Stimulated activated CD8-positive, alpha-beta memory T cell treated with anti-CD3 and anti-CD28 coated beads, Interleukin-12 subunit alpha, Interleukin-12 subunit beta, amount 100 ng/mL, for 4 hours (primary cell): ENCODE measurements around the gene PRKAA2.

Source experiments
- DNase-seq: peaks from one replicate; pipeline ENCODE4 v3.0.0-alpha.2; 2020; ENCODE audit warnings: low read depth

Gene PRKAA2

DNA sequence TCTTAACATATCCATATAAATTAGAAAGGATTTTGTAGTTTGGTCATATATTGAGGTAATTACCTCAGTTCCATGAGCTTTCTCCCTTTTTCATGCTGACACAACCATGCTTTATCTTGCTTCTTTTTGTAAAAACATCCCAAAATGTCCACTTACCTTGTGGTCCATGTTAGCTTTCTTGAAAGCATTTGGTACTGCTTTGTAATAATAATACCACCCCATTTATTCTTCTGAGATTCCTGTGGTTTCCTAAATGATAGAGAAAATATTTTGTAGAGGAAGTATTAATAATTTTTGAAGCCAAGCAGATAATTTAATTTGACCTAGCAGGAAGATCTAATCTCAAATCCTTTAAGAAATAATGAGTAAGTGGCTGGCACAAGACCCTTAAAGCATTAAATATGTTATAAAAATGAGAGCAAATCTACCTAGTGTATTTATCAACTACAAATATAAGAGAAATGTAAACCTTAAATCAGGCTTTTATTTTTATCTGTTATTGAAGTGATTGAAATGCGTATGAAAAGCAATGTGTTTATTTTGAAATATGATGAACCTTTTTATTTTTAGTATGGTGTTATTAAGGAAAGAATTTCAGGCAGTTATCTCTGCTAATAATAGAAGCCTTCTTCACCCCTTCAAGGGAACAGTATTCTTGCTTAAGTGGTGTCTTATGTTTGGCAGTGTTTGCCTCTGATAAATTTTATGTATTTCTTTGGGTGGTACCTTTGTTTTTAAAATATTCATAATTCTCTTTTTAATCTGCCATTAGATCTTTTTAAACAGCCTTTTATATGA lies 9.2 kb downstream of the PRKAA2 start:
- no peak for DNase-seq

DNA sequence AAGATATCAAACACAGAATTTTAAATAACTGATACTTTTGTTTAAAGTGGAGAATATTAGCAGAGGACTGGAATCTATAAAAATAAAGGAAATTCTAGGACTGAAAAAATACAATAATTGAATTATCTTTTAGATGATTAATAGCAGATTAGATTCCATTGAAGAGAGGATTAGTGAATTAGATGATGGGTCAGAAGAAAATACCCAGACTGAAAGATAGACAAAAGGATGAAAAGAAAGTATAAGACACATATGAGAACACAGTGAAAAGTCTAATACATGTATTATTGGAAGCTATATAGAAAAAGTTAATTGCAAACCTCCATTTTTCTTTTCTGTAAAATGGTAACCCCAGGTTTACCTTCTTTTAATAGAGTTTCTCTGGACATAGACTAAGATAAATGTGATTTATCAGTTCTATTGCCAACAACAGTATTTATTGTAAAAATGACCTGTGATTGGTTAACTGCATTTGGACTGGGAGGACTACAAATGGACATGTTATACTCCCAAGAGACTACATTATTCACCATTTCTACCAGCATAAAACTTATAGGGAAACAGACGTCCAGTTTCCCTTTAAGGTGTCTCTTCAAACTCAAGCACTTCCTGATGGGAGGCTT lies 11.0 kb downstream of the PRKAA2 start:
- DNase-seq = no peak

DNA sequence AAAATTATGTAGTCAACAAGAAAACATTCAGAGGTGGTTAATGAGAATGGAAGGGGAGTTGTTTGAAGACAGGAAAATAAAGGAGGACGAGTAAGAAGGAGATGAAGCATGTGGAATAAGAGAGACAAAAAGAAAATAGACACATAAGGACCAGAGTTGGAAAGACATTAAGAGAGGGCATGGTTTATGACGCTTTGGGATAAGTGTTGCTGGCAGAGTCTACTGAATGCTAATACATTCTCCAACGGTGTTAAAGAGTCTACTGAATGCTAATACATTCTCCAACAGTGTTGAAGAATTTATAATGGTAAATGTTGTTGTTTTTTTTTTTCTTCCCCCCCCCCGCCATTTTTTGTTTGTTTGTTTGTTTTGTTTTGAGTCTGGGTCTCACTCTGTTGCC lies 13.1 kb downstream of the PRKAA2 start:
- no peak for DNase-seq

DNA sequence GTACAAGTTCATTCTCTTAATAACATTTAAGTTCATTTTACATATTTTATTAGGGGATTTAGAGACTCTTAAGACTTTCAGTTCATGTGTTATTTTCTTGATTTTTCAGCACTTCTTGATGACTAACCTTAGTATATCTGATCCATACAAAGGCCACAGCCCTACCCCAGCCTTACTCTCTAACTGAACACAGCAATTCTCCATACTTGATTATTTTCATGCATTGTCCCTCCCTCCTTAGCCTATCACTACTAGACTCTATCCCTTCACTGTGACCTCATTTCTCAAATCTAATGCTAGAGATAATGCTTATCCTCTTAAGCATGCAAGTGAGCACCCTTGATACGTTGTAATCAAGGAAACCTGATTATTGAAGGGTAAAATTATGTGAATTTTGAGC lies 15.2 kb downstream of the PRKAA2 start:
- DNase-seq = no peak

DNA sequence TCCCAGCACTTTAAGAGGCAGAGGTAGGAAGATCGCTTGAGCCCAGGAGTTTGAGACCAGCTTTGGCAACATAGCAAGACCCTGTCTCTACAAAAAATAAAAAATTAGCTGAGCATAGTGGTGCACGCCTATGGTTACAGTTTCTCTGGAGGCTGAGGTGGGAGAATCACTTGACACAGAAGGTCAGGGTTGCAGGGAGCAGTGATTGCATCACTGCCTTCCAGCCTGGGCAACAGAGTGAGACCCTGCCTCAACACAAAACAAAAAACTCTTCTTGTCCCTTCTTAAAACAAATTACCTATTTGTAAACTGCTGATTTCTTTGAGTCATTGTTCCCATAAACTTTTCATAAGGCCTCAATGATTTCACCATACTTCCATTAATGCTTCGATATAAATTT lies 18.7 kb downstream of the PRKAA2 start:
- DNase-seq = no peak

DNA sequence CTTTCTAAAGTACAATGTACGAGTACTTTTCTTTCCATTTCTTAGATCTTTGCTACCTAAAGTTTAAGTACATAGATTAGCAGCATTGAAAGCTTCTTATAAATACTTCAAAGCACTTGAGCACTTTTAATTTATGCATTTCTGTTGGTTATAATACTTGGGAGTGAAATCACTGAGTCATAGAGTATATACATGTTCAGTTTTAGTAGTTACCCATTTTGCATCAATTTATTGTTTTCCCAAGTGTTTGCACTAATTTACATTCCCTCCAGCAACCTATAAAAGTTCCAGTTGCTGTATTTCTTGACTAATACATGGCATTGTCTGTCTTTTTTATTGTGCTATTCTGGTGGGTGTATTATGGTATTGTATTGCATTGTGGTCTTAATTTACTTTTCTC lies 20.3 kb downstream of the PRKAA2 start:
- DNase-seq = no peak

DNA sequence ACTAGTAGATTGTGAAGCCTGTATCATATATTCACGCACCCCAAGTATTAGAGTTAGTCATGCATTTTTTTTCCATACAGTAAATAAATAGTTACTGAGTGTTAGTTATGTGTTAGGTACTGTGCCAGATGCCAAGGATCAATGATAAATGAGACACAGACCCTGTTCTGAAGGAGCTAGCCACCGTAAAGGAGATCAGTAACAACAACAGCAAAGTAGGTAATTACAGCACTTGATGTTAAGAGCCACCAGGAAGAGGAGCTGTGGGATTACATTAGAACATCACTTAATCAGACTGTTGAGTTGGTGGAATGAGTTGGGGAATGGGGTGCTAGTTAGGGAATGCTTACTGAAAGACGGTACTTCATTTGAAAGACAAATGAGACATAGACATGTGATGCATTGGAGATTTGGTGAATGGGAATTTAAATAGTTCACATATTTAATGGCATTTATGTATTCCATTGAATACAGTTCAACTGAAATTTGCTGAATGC lies 21.0 kb downstream of the PRKAA2 start:
- no peak for DNase-seq

DNA sequence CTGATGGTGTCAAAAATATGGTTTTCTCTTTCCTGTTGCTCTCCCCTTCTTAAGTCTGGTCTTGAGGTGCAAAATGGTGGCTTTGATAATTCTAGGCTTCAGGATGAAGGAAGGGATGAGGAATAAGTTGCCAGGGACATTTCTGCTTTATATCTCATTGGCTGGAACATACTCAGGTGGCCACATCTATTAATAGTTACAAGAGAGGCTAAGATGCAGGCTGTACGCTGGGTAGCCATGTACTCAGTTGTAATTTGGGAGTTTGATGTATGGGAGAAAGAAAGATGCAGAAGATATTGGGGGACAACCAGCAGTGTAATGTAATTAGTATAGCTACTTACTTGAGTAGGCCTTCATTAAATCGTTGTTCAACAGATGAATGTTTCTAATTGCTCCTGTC lies 25.2 kb downstream of the PRKAA2 start:
- no peak for DNase-seq

DNA sequence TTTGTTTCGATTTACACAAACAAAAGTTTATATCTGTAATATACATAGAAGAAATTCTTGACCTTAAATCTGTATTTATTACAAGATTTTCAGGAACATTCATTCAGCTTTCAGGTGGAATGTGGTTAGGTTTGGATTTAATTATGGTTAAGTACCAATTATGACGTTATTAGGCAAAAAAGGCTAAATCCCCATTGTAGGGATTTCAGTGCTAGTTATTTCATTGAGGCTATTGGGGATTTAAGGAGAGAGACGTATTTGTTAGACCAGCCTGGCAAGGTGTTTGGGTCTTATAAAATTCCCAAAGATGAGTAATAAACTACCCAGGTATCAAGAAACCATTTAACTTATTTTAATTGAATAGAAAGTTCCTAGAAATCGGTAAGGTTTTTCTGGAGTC lies 26.0 kb downstream of the PRKAA2 start:
- DNase-seq = no peak

DNA sequence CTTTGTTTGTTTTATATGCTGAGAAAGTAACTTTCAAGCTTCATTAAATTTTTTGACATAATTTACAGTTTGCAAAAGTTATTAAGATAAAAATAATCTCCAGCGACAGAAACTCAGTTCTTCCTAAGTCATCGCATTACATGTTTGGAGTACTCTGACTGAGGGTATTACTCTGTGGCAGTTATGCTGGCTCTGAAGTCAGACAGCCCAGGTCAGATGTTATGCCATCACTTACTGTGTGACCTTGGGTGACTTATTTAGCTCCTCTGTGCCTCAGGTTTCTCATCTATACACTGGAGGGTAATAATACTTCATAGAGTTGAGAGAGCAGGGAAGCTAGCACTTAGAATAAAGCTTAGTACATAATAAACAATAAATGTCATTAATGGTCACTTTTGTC lies 26.4 kb downstream of the PRKAA2 start:
- DNase-seq = no peak

DNA sequence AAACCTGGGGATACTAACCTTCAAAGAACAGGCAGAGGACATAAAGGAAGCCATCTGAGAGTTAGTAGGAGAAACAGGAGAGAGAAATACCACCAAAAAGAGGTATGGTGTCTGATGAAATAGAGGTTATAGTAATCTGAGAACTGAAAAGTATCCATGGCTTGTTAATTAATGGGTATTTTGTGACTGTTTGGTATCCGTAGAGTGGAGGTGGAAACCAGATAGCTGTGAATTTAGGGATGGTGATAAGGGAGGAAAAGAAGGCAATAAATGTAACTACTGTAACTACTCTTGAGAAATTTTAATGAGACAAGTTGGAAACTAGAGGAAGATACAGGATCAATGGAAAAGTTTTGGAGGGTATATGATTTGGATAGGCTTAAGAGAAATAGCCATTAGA lies 27.5 kb downstream of the PRKAA2 start:
- no peak for DNase-seq

DNA sequence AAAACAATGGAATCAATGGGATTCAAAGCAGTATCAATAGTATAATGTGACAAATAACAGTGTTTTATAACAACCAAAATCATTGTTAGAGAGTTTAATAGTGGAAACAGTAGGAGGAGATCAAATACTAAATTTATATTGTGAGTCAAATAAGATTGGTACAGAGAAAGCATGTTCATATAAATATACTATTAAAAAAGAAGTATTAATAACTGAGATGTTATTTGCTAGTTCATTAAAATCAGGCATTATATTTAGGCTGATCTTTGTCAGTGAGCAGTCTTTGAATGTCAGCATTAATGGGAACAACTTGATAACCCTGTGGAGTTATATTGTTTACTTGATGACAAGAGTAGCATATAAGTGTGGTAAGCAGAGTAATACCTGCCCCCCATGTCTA lies 30.6 kb downstream of the PRKAA2 start:
- DNase-seq = no peak

DNA sequence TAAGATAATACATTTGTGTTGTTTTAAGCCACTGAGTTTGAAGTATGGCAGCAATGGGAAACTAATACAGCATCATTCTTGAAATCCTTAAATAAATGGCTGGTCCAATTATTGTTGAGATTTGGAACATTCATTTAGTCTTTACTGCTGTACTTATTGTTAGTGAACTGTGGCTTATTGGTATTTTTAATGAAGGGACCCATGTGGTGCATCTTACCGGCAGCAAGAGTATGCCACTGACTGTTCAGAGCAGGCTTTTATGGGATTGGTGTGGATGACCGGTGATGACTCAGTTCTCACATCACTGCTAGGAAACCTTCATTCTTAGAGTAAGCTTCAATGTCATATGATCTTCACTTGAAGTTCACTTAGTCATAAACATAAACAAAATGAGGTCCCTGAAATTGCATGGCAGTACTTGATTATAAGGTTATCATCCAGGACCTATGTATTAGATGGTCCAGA lies 31.5 kb downstream of the PRKAA2 start:
- no peak for DNase-seq

DNA sequence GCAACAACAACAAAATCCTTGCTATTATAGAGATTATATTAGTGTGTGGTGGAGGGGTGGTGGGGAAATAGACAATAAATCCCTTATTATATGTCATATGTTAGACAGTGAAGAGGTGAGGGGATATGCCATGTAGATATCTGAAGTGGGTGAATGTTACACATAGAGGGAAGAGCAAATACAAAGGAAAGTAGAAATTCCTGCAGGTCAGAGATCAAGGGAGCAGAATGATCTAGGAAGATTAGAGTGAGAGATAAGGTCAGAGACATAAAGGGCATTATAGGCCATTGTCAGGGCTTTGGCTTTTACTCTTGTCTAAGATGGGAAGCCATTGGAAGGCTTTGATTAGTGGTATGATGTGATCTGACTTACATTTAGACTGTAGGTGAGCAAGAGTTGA lies 38.5 kb downstream of the PRKAA2 start:
- DNase-seq = no peak

DNA sequence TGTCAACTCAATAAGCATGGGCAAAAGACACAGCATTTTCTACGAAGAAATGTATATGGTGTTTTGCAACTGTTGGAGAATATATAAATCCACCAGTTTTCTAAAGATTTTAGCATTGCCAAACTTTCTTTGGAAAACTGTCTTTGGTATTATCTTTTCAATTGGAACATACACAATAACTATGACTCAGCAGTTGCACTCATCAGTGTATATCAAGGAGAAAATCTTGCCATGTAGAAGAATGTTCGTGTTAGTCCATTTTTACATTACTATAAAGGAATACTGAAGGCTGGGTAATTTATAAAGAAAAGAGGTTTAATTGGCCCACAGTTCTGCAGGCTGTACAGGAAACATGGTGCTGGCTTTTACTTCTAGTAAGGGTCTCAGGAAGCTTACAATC lies 41.1 kb downstream of the PRKAA2 start:
- no peak for DNase-seq

DNA sequence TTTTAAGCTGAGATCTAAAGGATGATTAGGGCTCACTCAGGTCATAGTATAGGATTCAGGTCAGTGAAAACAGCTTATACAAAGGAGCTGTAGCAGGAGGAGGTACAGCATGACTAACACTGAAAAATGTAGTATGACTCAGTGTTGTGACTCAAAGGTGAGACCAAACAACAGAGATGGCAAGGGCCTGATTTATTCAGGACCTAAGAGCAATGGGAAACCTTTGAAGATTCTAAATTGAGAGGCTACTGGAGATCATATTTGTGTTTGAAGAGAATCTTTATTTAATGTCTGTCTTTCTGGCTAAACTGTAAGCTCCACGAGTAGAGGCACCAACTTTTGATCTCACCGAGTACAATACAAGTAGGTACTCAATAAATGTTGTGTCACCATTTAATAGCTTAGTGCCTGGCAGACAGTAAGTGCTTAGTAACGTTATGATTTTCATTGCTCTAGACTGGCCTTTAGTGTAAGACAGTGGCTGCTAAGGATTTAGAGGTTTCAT lies 43.5 kb downstream of the PRKAA2 start:
- no peak for DNase-seq

DNA sequence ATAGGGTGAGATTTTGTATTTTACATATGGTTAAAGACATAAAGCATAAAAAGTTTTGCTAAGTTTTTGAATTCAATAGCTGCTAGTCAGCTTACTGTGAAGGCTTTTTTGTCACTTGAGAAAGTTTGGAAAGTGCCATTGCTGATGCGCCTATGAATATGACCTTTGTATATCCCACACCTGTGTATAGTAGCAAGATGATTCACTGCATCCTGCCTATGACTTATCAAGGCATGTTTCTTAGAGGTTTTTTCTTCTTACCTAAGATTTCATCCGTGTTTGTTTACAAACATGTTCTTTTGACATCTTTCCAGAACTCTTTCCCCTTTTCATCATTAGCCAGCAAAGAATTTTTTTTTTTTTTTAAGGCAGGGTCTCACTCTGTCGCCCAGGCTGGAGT lies 51.5 kb downstream of the PRKAA2 start:
- DNase-seq = no peak

DNA sequence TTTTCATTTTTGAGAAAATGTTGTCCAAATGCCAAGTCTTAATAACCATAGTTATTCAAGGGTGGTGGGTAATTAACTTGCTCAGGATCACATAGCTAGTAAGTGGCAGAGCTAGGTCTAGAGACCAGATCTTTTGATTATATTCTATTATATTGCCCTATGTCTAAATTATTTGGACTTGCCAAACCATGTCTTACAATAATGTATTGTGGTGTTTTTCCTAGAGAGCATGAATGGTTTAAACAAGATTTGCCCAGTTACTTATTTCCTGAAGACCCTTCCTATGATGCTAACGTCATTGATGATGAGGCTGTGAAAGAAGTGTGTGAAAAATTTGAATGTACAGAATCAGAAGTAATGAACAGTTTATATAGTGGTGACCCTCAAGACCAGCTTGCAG lies 58.6 kb downstream of the PRKAA2 start:
- DNase-seq = no peak

DNA sequence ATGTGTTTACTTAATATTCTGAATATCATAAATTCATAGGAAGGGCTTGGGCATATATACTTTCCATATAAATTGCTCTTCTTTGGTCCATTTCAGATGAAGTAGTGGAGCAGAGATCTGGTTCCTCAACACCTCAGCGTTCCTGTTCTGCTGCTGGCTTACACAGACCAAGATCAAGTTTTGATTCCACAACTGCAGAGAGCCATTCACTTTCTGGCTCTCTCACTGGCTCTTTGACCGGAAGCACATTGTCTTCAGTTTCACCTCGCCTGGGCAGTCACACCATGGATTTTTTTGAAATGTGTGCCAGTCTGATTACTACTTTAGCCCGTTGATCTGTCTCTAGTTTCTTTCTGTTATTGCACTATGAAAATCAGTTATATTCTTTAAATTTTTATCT lies 62.3 kb downstream of the PRKAA2 start:
- no peak for DNase-seq

DNA sequence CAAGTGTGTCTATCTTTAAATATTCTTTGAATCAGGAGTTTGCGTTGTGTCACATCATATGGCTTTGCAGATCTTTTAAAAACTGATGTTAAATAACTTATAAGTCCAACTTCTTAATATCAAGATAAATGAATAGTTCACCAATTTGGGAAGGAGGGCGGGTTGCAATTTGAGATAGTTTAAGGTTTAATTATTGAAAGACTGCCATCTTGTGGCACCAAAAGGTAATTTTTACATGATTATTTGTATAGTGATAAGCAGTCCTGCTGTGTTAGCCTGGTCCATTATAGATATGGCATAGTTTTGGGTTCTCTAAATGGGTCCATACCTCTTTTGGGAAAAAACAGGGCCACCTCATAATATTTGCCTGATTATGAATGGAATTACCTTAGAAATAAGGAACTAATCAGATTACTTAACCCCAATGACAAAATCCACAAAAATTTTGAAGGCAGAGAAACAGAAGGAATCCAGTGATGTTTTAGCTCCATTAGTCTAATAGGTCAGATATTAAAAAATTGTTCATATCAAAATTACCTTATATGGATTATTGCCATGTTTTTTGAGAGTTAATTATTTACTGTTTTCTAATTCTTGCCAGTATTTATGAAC lies 64.3 kb downstream of the PRKAA2 start:
- no peak for DNase-seq

DNA sequence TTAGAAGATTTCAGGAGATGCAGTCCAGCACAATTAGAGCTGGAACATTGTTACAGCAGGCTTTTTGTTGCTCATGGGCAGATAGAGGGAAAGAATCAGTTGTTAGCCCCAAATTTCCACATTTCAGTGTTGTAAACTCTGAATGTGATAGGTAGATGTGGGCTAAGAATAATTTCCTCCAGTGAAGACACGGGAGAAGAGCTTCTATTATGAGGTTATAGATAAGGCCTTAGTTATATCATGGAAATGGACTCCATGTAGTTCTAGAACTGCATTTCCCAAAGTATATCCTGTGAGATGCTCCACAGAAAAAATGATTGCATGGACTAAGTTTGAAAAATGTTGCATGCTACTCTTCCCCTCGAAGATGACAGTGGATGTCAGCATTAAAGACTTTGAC lies 64.9 kb downstream of the PRKAA2 start:
- DNase-seq = no peak

DNA sequence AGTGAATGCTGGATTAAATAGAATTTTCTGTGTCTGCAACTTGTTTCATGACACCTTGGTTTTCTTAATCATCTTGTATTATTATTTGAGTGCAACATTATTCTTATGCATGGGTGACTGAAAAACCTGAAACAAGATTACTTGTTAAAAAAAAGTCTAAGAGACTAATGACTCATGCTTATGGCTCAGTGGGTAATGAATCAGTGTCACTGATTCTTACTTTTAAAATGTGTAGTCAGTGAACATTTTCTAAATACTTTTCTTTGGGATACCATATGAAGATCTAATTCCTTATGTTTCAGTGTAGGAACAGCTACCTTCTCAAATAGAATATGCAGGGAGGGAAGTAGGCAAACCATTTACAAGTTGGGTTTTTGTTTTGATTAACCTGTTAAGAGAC lies 65.5 kb downstream of the PRKAA2 start:
- DNase-seq = no peak

DNA sequence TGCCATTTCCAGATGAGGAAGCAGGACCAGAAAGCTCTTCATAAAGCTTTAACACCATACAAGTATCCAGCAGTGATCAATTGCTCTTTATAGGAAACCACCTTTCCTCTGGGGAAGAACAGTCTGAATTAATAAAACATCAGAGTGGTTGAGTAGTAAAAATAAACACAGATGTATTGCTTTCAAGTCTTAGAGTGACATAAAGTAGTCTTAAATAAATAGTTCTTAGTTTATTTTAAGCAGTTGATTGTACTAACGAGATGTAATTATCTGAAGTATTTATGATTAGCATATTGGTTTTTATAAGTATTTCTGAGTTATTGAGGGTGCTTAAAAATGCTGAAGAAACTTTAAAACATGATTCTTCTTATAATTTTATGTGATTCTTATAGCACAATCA lies 67.0 kb downstream of the PRKAA2 start:
- no peak for DNase-seq
